ENCODE measurements around the gene CFAP97. TPM values are rescaled to one million over a fixed set of nuclear protein-coding genes. Genes with fewer than 3 reads are reported as not detected.

CFAP97 gene
- total RNA-seq, 1 donor: 77.1 TPM

GRCh38 chr4:185182239-185182638 is 21.6 kb downstream of the CFAP97 start:
- H3K4me3 ChIP-seq (ENCODE audit: insufficient read depth, low read length): no peak overlapping the region
- H3K4me2 ChIP-seq (ENCODE audit: insufficient read depth, low read length): no peak overlapping the region
- peaks cover 22% of the 10 kb centered on the region for H3K4me1 ChIP-seq (ENCODE audit: insufficient read depth, low read length)
- no peaks in the 10 kb centered on the region for H3K9me3 ChIP-seq (ENCODE audit: low read depth, low read length)
- no peak for TF ChIP-seq CTCF (IDR thresholded peaks at IDR 0.05; ENCODE audit: extremely low read depth, low read depth, low read length)
- H3K27me3 ChIP-seq (ENCODE audit: insufficient read depth, low read length): no peaks in the 10 kb centered on the region
- no peak overlapping the region for H3K27ac ChIP-seq (ENCODE audit: low read depth, low read length)
- peaks cover 9% of the 10 kb centered on the region for H4K20me1 ChIP-seq (ENCODE audit: insufficient read depth, low read length)
- H3K36me3 ChIP-seq (ENCODE audit: insufficient read depth, low read length): peaks cover 3% of the 10 kb centered on the region
- DNase-seq (ENCODE audit: insufficient read length, low spot score, missing footprints): no peak
- H3K79me2 ChIP-seq (ENCODE audit: insufficient read depth, low read length): peaks cover 53% of the 10 kb centered on the region
- H2AFZ ChIP-seq (ENCODE audit: low read length): no peak overlapping the region

- no peaks in the 10 kb centered on the region for H3K9me3 ChIP-seq (ENCODE audit: low read depth, low read length)
- H3K27ac ChIP-seq (ENCODE audit: low read depth, low read length): no peak overlapping the region
- no peaks in the 10 kb centered on the region for H3K27me3 ChIP-seq (ENCODE audit: insufficient read depth, low read length)
- peaks cover 7% of the 10 kb centered on the region for H4K20me1 ChIP-seq (ENCODE audit: insufficient read depth, low read length)
- no peak overlapping the region for H2AFZ ChIP-seq (ENCODE audit: low read length)
- H3K4me1 ChIP-seq (ENCODE audit: insufficient read depth, low read length): peaks cover 22% of the 10 kb centered on the region
- H3K4me2 ChIP-seq (ENCODE audit: insufficient read depth, low read length): no peak overlapping the region
- H3K4me3 ChIP-seq (ENCODE audit: insufficient read depth, low read length): no peak overlapping the region
- peaks cover 42% of the 10 kb centered on the region for H3K79me2 ChIP-seq (ENCODE audit: insufficient read depth, low read length)
- TF ChIP-seq CTCF (IDR thresholded peaks at IDR 0.05; ENCODE audit: extremely low read depth, low read depth, low read length): no peak
- H3K36me3 ChIP-seq (ENCODE audit: insufficient read depth, low read length): peaks cover 7% of the 10 kb centered on the region
- DNase-seq (ENCODE audit: insufficient read length, low spot score, missing footprints): no peak
Measured at GRCh38 chr4:185179488-185179887, 24.3 kb downstream of the CFAP97 start.

- DNase-seq (ENCODE audit: insufficient read length, low spot score, missing footprints): no peak
Measured at GRCh38 chr4:185171373-185172071, 32.3 kb downstream of the CFAP97 start.

More at GRCh38 chr4:185171373-185172071, 32.3 kb downstream of the CFAP97 start:
- no peak for TF ChIP-seq CTCF (IDR thresholded peaks at IDR 0.05; ENCODE audit: extremely low read depth, low read depth, low read length)
- Histone ChIP-seq H3K4me3 (ENCODE audit: insufficient read depth, low read length) (no peak overlapping the region), H3K9me3 (ENCODE audit: low read depth, low read length) (no peaks in the 10 kb centered on the region), H2AFZ (ENCODE audit: low read length) (no peak overlapping the region), H3K4me2 (ENCODE audit: insufficient read depth, low read length) (no peak overlapping the region), H3K27ac (ENCODE audit: low read depth, low read length) (no peak overlapping the region), H3K27me3 (ENCODE audit: insufficient read depth, low read length) (no peaks in the 10 kb centered on the region), H3K4me1 (ENCODE audit: insufficient read depth, low read length) (peaks cover 7% of the 10 kb centered on the region), H3K79me2 (ENCODE audit: insufficient read depth, low read length) (peaks cover 13% of the 10 kb centered on the region), H3K36me3 (ENCODE audit: insufficient read depth, low read length) (peaks cover 37% of the 10 kb centered on the region), H4K20me1 (ENCODE audit: insufficient read depth, low read length) (no peaks in the 10 kb centered on the region)
